A673 (cell line): Measurements from ENCODE around the gene ARL4D.

Experiments used
- EZH2 ChIP-seq: fragments of 200-600 bp; sonication (generic); IDR thresholded peaks from 2 replicates; pipeline ENCODE4 v1.6.1; 2017; ENCODE audit warnings: borderline replicate concordance, low read depth, mild to moderate bottlenecking, mixed read lengths, antibody characterized with exemption, low read length; ENCODE audit not compliant: poor library complexity, severe bottlenecking
- TF ChIP-seq, protein P1 (sequence below): fragments of 300-800, 200-600 bp; sonication (generic); conservative IDR thresholded peaks from 2 replicates; pipeline ENCODE4 v1.5.1; 2017; ENCODE audit warnings: low read depth, mild to moderate bottlenecking, antibody characterized with exemption, low read length, moderate library complexity, mixed read lengths

- TF ChIP-seq, protein P1, sequence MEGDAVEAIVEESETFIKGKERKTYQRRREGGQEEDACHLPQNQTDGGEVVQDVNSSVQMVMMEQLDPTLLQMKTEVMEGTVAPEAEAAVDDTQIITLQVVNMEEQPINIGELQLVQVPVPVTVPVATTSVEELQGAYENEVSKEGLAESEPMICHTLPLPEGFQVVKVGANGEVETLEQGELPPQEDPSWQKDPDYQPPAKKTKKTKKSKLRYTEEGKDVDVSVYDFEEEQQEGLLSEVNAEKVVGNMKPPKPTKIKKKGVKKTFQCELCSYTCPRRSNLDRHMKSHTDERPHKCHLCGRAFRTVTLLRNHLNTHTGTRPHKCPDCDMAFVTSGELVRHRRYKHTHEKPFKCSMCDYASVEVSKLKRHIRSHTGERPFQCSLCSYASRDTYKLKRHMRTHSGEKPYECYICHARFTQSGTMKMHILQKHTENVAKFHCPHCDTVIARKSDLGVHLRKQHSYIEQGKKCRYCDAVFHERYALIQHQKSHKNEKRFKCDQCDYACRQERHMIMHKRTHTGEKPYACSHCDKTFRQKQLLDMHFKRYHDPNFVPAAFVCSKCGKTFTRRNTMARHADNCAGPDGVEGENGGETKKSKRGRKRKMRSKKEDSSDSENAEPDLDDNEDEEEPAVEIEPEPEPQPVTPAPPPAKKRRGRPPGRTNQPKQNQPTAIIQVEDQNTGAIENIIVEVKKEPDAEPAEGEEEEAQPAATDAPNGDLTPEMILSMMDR: no peak
- no peak for TF ChIP-seq EZH2
Measured at GRCh38 chr17:43410557-43411368, 12.0 kb downstream of the ARL4D start.
